A549 (cell line): ENCODE measurements around the gene BCKDK. TPM values are rescaled to one million over a fixed set of nuclear protein-coding genes. Genes with fewer than 3 reads are reported as not detected.

ENCODE experiments used
- ATAC-seq, 2 experiments: fragments of 200-7000 bp in 1 of 2; fragments of >200 bp in 1 of 2; cut with Nextera tagmentation in 1 of 2; cut with Tn5 transposase in 1 of 2; 3 replicates each; pipeline versions ENCODE4 v1.8.0 to v1.9.1; 2018 to 2020; ENCODE audit warnings: mild to moderate bottlenecking in 1 of 2, moderate library complexity in 1 of 2
- CTCF ChIA-PET: fragments of 300-600 bp; sonication (Branson Sonifier 250); formaldehyde crosslinking; extraction: SDS; loops from one replicate; lab custom pipeline; 2021; ENCODE audit warnings: antibody characterized with exemption, inconsistent platforms; lab: Yijun Ruan, JAX
- POLR2A ChIA-PET: fragments of 350-600 bp; formaldehyde crosslinking; extraction: SDS; loops from one replicate; lab custom pipeline; 2021; ENCODE audit warnings: antibody characterized with exemption, inconsistent platforms; lab: Yijun Ruan, JAX
- DNase-seq, 2 experiments: peaks; one replicate each; pipeline versions ENCODE4 v3.0.0 to v3.0.0-alpha.2; 2011 to 2016; ENCODE audit warnings: low read depth in 1 of 2, low spot score in 1 of 2
- FAIRE-seq: peaks from 2 replicates; lab custom pipeline; 2011; peaks lifted over from hg19 to GRCh38; lab: Jason Lieb, UNC
- H3K27ac ChIP-seq, 2 experiments: fragments of >200 bp; sonication (Bioruptor Twin); formaldehyde crosslinking; 3 replicates each; pipeline ENCODE4 v1.5.1; 2016 to 2017
- H3K4me1 ChIP-seq: fragments of >200 bp; sonication (Bioruptor Twin); formaldehyde crosslinking; 3 replicates; pipeline ENCODE4 v1.6.1; 2016
- H3K4me2 ChIP-seq: fragments of >200 bp; sonication (Bioruptor Twin); formaldehyde crosslinking; 3 replicates; pipeline ENCODE4 v1.6.1; 2016
- H3K4me3 ChIP-seq: fragments of >200 bp; sonication (Bioruptor Twin); formaldehyde crosslinking; 3 replicates; pipeline ENCODE4 v1.5.1; 2016
- H3K9me3 ChIP-seq: fragments of >200 bp; sonication (Bioruptor Twin); formaldehyde crosslinking; 3 replicates; pipeline ENCODE4 v1.6.1; 2016
- CBX8 ChIP-seq: fragments of 200-600 bp; sonication (generic); IDR thresholded peaks from 2 replicates; pipeline ENCODE4 v1.6.1; 2016
- CHD2 ChIP-seq: fragments of 150-350 bp; IDR thresholded peaks from 2 replicates; pipeline ENCODE4 v1.6.1; 2014; ENCODE audit warnings: low read length; ENCODE audit not compliant: partially characterized antibody
- EHF ChIP-seq: fragments of 250-450 bp; sonication (Bioruptor Pico); IDR thresholded peaks from 2 replicates; pipeline ENCODE4 v1.5.0; 2020; ENCODE audit warnings: mild to moderate bottlenecking
- EHMT2 ChIP-seq: fragments of 200-600 bp; sonication (generic); IDR thresholded peaks from 2 replicates; pipeline ENCODE4 v1.6.1; 2016; ENCODE audit warnings: antibody characterized with exemption, low read depth, mild to moderate bottlenecking, moderate library complexity
- EP300 ChIP-seq, 2 experiments: fragments of >200 bp; sonication (Bioruptor Twin); formaldehyde crosslinking; IDR thresholded peaks; 2 replicates in 1 of 2; 3 replicates in 1 of 2; pipeline ENCODE4 v1.6.1; 2016 to 2017
- ESRRA ChIP-seq: fragments of 150-350 bp; IDR thresholded peaks from 2 replicates; pipeline ENCODE4 v1.6.1; 2014; ENCODE audit warnings: mild to moderate bottlenecking, low read length, borderline replicate concordance
- FOXS1 ChIP-seq: fragments of 250-450 bp; sonication (Bioruptor Pico); IDR thresholded peaks from 2 replicates; pipeline ENCODE4 v1.5.0; 2020; ENCODE audit warnings: mild to moderate bottlenecking, moderate library complexity
- HDAC2 ChIP-seq: fragments of 200-600 bp; sonication (generic); IDR thresholded peaks from 2 replicates; pipeline ENCODE4 v1.6.1; 2016
- JUNB ChIP-seq: fragments of >200 bp; sonication (Bioruptor Twin); formaldehyde crosslinking; IDR thresholded peaks from 2 replicates; pipeline ENCODE4 v1.6.1; 2016
- KDM5A ChIP-seq: fragments of 200-600 bp; sonication (generic); IDR thresholded peaks from 2 replicates; pipeline ENCODE4 v1.6.1; 2016; ENCODE audit warnings: antibody characterized with exemption, mild to moderate bottlenecking
- MAFK ChIP-seq: fragments of 450-650 bp; IDR thresholded peaks from 2 replicates; pipeline ENCODE4 v1.6.1; 2014; ENCODE audit not compliant: partially characterized antibody
- NR3C1 ChIP-seq: fragments of >200 bp; sonication (Bioruptor Twin); formaldehyde crosslinking; IDR thresholded peaks from 3 replicates; pipeline ENCODE4 v1.6.1; 2017
- PHF8 ChIP-seq: fragments of 200-600 bp; sonication (generic); IDR thresholded peaks from 2 replicates; pipeline ENCODE4 v1.6.1; 2016; ENCODE audit warnings: low read depth, mild to moderate bottlenecking, antibody characterized with exemption, moderate library complexity, borderline replicate concordance
- POLR2A ChIP-seq: IDR thresholded peaks from 2 replicates; pipeline ENCODE4 v1.6.1; 2012; ENCODE audit warnings: mild to moderate bottlenecking, low read length
- POLR2AphosphoS2 ChIP-seq: conservative IDR thresholded peaks from 2 replicates; pipeline ENCODE4 v1.6.1; 2012; ENCODE audit warnings: low read length, improper control_type of control experiment, inconsistent platforms
- RCOR1 ChIP-seq: fragments of 150-350 bp; IDR thresholded peaks from 2 replicates; pipeline ENCODE4 v1.6.1; 2014; ENCODE audit warnings: antibody characterized with exemption, low read length, low read depth
- RNF2 ChIP-seq: fragments of 200-600 bp; sonication (generic); IDR thresholded peaks from 2 replicates; pipeline ENCODE4 v1.6.1; 2016; ENCODE audit warnings: low read depth, mild to moderate bottlenecking, antibody characterized with exemption, moderate library complexity, borderline replicate concordance
- SMC3 ChIP-seq: fragments of >200 bp; sonication (Bioruptor Twin); formaldehyde crosslinking; IDR thresholded peaks from 3 replicates; pipeline ENCODE4 v1.6.1; 2018; ENCODE audit warnings: inconsistent platforms
- TP53 ChIP-seq: fragments of 250-450 bp; sonication (Bioruptor Pico); IDR thresholded peaks from 2 replicates; pipeline ENCODE4 v1.5.0; 2021; ENCODE audit warnings: mild to moderate bottlenecking, moderate library complexity
- WGBS: methylation state at CpG from one replicate; pipeline ENCODE4 v1.1.6; 2017; ENCODE audit errors: missing lambda C conversion rate; 5-methylcytosine and 5-hydroxymethylcytosine counted together
- polyA plus RNA-seq, 4 experiments: library from polyadenylated mRNA; depleted of rRNA in 3 of 4; stranded (reverse); fragments of >200 nt; fragmentation: RNase III in 1 of 4; extraction: RNeasy Plus Mini Kit Qiagen cat#74134 plus additional on column Dnase treatment in 1 of 4; gene quantifications; 2 replicates in 3 of 4; 3 replicates in 1 of 4; pipeline ENCODE4 v1.2.3, GENCODE V29; 2011 to 2017
- TF ChIP-seq, protein P1 (sequence below): fragments of 150-350 bp; IDR thresholded peaks from 2 replicates; pipeline ENCODE4 v1.6.1; 2014; ENCODE audit warnings: low read depth, mild to moderate bottlenecking, low read length
- TF ChIP-seq, protein P2 (sequence below): IDR thresholded peaks from 2 replicates; pipeline ENCODE4 v1.6.1; 2012
- TF ChIP-seq, protein P3 (sequence below): IDR thresholded peaks from 2 replicates; pipeline ENCODE4 v1.6.1; 2012; ENCODE audit warnings: low read depth, borderline replicate concordance
- TF ChIP-seq, protein P4 (sequence below): IDR thresholded peaks from 2 replicates; pipeline ENCODE4 v1.6.1; 2012
- TF ChIP-seq, protein P5 (sequence below): fragments of 200-600 bp; sonication (generic); IDR thresholded peaks from 2 replicates; pipeline ENCODE4 v1.6.1; 2016; ENCODE audit warnings: antibody characterized with exemption, mild to moderate bottlenecking, moderate library complexity

BCKDK gene
- polyA plus RNA-seq, 2 of the 4 experiments (the other 2 are of a cell fraction): 20.7 to 36.7 TPM

DNA sequence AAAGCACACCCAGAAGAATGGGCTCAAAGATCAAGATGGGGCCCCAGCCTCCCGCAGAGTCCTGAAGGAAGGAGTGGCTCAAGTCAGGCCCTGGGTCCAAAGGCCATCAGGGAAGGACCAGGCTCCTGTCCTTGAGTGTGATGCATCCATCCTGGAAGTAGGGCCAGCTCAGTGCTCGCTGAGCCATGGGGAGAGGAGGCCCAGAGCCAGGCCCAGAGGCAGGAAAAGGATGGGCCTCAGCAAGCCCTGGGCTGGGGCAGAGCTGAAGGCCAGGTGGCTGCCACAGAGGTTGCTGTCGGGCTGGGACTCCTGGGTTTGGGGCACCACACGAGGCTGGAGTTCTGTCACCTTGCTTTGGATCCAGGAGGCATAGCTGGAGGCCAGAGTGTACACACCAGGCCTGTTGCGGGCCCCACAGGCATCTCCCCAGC is 23.7 kb downstream of the BCKDK start:
- Histone ChIP-seq H3K4me3 (no peak overlapping the region), H3K4me2 (no peak overlapping the region), H3K4me1 (peaks cover 18% of the 10 kb centered on the region; the same call in 2 of the 3 replicates), H3K9me3 (no peaks in the 10 kb centered on the region), H3K27ac (no peak overlapping the region)
- 82% methylated on average over 5 of the region's 5 CpGs for WGBS
- TF ChIP-seq, protein P1, sequence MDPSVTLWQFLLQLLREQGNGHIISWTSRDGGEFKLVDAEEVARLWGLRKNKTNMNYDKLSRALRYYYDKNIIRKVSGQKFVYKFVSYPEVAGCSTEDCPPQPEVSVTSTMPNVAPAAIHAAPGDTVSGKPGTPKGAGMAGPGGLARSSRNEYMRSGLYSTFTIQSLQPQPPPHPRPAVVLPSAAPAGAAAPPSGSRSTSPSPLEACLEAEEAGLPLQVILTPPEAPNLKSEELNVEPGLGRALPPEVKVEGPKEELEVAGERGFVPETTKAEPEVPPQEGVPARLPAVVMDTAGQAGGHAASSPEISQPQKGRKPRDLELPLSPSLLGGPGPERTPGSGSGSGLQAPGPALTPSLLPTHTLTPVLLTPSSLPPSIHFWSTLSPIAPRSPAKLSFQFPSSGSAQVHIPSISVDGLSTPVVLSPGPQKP: no peak
- TF ChIP-seq HDAC2: no peak
- no peak for TF ChIP-seq POLR2A
- TF ChIP-seq EHF (CRISPR knock-in tag): no peak
- no peak for TF ChIP-seq PHF8
- TF ChIP-seq, protein P2, sequence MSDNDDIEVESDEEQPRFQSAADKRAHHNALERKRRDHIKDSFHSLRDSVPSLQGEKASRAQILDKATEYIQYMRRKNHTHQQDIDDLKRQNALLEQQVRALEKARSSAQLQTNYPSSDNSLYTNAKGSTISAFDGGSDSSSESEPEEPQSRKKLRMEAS: no peak
- TF ChIP-seq JUNB: no peak
- TF ChIP-seq, protein P3, sequence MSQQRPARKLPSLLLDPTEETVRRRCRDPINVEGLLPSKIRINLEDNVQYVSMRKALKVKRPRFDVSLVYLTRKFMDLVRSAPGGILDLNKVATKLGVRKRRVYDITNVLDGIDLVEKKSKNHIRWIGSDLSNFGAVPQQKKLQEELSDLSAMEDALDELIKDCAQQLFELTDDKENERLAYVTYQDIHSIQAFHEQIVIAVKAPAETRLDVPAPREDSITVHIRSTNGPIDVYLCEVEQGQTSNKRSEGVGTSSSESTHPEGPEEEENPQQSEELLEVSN: no peak
- TF ChIP-seq POLR2AphosphoS2: no peak
- no peak for TF ChIP-seq SMC3
- no peak for TF ChIP-seq TP53 (CRISPR knock-in tag)
- no peak for TF ChIP-seq FOXS1
- TF ChIP-seq EP300 (IDR thresholded peaks at IDR 0.05): no peak
- no peak for TF ChIP-seq CBX8
- POLR2A ChIA-PET: interaction anchor here (1.5 to 2.2 kb wide), 2 partner anchors 10 to 14 kb away, joined by 5 to 8 read pairs; partner anchors contain the start of gene KAT8
- ATAC-seq (no peak), FAIRE-seq (no peak), DNase-seq (no peak)
- CTCF ChIA-PET: interaction anchor here (0.6 to 2.6 kb wide), 3 partner anchors 10 to 147 kb away, joined by 3 to 16 read pairs (median 4); partner anchors contain the start of gene HSD3B7

DNA sequence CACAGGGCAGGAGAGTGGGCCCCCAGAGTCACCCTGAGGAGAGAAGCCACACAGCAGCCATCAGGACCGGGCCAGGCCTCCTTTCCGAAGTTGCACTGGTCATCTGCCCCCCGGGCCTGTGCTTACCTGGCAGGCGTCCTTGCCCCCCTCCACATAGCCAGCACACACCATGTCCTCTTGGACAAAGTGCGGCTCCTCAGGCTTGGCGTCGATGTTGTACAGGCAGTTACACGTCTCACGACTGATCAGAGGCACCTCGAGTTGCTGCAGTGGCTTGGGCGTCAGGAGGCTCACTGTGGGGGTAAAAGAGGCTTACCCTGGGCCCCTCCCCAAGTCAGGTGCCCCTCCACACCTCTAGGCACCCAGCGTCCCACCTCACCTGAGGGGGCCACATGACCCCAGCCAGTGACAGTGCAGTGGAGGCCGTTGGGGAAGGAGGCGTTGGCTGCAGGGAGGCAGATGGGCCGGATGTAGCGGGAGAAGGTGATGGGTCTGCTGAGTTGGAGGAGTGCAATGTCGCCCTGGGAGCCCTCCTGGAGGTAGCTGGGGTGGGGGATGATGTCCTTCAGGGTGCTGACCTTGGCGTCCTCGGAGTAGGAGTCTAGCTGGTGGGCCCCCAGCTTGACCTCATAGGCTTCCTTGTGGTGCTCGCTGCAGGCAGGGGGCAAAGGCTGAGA is 24.3 kb downstream of the BCKDK start:
- Histone ChIP-seq H3K4me3 (no peak overlapping the region), H3K9me3 (no peaks in the 10 kb centered on the region)
- CTCF ChIA-PET: interaction anchor here (1.2 to 2.6 kb wide), 4 partner anchors 10 to 310 kb away, joined by 3 to 16 read pairs (median 4); partner anchors contain the start of genes HSD3B7 and ZNF843
- TF ChIP-seq KDM5A (no peak), EHMT2 (no peak), POLR2AphosphoS2 (no peak), NR3C1 (no peak), RNF2 (no peak)
- TF ChIP-seq, protein P1: no peak
- TF ChIP-seq, all 56 proteins: peak for 0
- FAIRE-seq (no peak), DNase-seq (no peak), ATAC-seq (no peak)
- no peak overlapping the region for H3K27ac ChIP-seq
- H3K4me1 ChIP-seq: peaks cover 18% of the 10 kb centered on the region; the same call in 2 of the 3 replicates
- POLR2A ChIA-PET: interaction anchor here (0.9 to 2.2 kb wide), 3 partner anchors 10 to 15 kb away, joined by 3 to 8 read pairs (median 5); partner anchors contain the start of gene KAT8
- no peak overlapping the region for H3K4me2 ChIP-seq
- WGBS: 94% methylated on average over 16 of the region's 20 CpGs

DNA sequence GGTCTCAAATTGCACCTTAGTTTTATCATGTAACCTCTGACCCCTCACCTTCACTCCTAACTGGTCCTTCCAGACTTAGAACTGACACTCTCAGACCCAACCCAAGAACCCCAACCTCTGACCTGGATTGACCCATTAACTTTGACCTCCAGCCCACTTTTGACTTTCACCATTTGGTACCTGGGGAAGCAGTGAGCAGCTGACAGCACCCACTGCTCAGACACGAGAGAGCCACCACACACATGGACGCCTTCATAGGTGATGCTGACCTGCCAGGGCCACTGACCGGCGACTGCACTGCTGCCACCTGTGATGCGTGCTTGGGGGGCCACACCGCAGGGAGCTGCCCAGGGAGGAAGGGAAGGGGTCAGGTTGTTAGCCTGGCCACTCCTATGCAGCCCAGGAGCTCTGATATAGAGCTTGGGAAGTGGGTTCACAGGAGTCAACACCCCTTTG is 24.9 kb downstream of the BCKDK start:
- POLR2A ChIA-PET: interaction anchor here (0.9 to 2.2 kb wide), 2 partner anchors 9 to 16 kb away, joined by 3 to 8 read pairs; partner anchors contain the start of gene KAT8
- H3K4me2 ChIP-seq: no peak overlapping the region
- no peak for ATAC-seq
- DNase-seq: no peak
- no peak overlapping the region for H3K27ac ChIP-seq
- H3K4me3 ChIP-seq: no peak overlapping the region
- no peak for TF ChIP-seq MAFK
- TF ChIP-seq ESRRA: no peak
- TF ChIP-seq, protein P4, sequence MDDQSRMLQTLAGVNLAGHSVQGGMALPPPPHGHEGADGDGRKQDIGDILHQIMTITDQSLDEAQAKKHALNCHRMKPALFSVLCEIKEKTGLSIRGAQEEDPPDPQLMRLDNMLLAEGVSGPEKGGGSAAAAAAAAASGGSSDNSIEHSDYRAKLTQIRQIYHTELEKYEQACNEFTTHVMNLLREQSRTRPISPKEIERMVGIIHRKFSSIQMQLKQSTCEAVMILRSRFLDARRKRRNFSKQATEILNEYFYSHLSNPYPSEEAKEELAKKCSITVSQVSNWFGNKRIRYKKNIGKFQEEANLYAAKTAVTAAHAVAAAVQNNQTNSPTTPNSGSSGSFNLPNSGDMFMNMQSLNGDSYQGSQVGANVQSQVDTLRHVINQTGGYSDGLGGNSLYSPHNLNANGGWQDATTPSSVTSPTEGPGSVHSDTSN: no peak
- no peak for TF ChIP-seq POLR2A
- no peak for TF ChIP-seq CHD2
- TF ChIP-seq, protein P5, sequence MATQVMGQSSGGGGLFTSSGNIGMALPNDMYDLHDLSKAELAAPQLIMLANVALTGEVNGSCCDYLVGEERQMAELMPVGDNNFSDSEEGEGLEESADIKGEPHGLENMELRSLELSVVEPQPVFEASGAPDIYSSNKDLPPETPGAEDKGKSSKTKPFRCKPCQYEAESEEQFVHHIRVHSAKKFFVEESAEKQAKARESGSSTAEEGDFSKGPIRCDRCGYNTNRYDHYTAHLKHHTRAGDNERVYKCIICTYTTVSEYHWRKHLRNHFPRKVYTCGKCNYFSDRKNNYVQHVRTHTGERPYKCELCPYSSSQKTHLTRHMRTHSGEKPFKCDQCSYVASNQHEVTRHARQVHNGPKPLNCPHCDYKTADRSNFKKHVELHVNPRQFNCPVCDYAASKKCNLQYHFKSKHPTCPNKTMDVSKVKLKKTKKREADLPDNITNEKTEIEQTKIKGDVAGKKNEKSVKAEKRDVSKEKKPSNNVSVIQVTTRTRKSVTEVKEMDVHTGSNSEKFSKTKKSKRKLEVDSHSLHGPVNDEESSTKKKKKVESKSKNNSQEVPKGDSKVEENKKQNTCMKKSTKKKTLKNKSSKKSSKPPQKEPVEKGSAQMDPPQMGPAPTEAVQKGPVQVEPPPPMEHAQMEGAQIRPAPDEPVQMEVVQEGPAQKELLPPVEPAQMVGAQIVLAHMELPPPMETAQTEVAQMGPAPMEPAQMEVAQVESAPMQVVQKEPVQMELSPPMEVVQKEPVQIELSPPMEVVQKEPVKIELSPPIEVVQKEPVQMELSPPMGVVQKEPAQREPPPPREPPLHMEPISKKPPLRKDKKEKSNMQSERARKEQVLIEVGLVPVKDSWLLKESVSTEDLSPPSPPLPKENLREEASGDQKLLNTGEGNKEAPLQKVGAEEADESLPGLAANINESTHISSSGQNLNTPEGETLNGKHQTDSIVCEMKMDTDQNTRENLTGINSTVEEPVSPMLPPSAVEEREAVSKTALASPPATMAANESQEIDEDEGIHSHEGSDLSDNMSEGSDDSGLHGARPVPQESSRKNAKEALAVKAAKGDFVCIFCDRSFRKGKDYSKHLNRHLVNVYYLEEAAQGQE: no peak
- no peak for TF ChIP-seq RCOR1
- TF ChIP-seq, all 56 proteins: peak for 0
- 86% methylated on average over 3 of the region's 6 CpGs for WGBS
- FAIRE-seq: no peak
- CTCF ChIA-PET: interaction anchor here (1.2 to 2.6 kb wide), 3 partner anchors 9 to 309 kb away, joined by 3 to 16 read pairs (median 4); partner anchors contain the start of genes HSD3B7 and ZNF843
- Histone ChIP-seq H3K9me3 (no peaks in the 10 kb centered on the region), H3K4me1 (peaks cover 18% of the 10 kb centered on the region; the same call in 2 of the 3 replicates)
